HCT116 (cell line): Measurements from ENCODE around the gene CFAP77. TPM values are rescaled to one million over a fixed set of nuclear protein-coding genes. Genes with fewer than 3 reads are reported as not detected.

Experiments used
- ATAC-seq: fragments of 200-7000 bp; cut with Tn5 transposase; 2 replicates; pipeline ENCODE4 v1.9.1; 2020; ENCODE audit warnings: mild to moderate bottlenecking, moderate library complexity
- BruUV-seq: library from RNA; stranded (reverse); fragments of 400-500 nt; replicated peaks from 2 replicates; lab custom pipeline; 2021; lab: Mats Ljungman, UMichigan
- CTCF ChIA-PET: fragments of 300-600 bp; sonication (Branson Sonifier 250); formaldehyde crosslinking; loops from one replicate; lab custom pipeline; 2021; ENCODE audit warnings: antibody characterized with exemption; lab: Charles Lee
- POLR2A ChIA-PET: fragments of 300-600, 350-600 bp; sonication (Branson Sonifier 250); formaldehyde crosslinking; loops from one replicate; lab custom pipeline; 2021; ENCODE audit warnings: antibody characterized with exemption; lab: Charles Lee
- RAD21 ChIA-PET, 2 experiments: fragments of 300-600 bp; sonication (Branson Sonifier 250); formaldehyde crosslinking; loops; one replicate each; lab custom pipeline; 2023; ENCODE audit warnings: low total read pairs in 2 of 2; ENCODE audit not compliant: uncharacterized antibody in 2 of 2, unreplicated experiment in 2 of 2, low non-redundant PET in 1 of 2; lab: Charles Lee
- DNase-seq: peaks from one replicate; pipeline ENCODE4 v3.0.0-alpha.2; 2010; ENCODE audit warnings: low read depth, low spot score
- H2AFZ ChIP-seq: fragments of 200-600 bp; shearing (Covaris generic), sonication (generic); 2 replicates; pipeline ENCODE4 v1.6.1; 2017; ENCODE audit warnings: low read depth, mixed run types, mixed read lengths, antibody characterized with exemption, low read length; ENCODE audit not compliant: poor library complexity, severe bottlenecking
- H3K27ac ChIP-seq: 2 replicates; pipeline ENCODE4 v1.5.1; 2012; ENCODE audit warnings: low read depth, low read length
- H3K27me3 ChIP-seq: fragments of 200-600 bp; sonication (generic); 2 replicates; pipeline ENCODE4 v1.6.1; 2016; ENCODE audit warnings: mixed run types, low read length, mixed read lengths; ENCODE audit not compliant: insufficient read depth
- H3K36me3 ChIP-seq, 2 experiments: fragments of 200-500 bp in 1 of 2; fragments of 200-600 bp in 1 of 2; sonication (Bioruptor generic) in 1 of 2; sonication (generic) in 1 of 2; 2 replicates each; pipeline versions ENCODE4 v1.5.1 to v1.6.1; 2014 to 2016; ENCODE audit warnings: low read length in 2 of 2, inconsistent platforms in 1 of 2, mixed read lengths in 1 of 2, mixed run types in 1 of 2; ENCODE audit not compliant: insufficient read depth in 2 of 2, control insufficient read depth in 1 of 2
- H3K4me1 ChIP-seq, 2 experiments: fragments of 200-600 bp in 1 of 2; sonication (generic) in 1 of 2; 2 replicates each; pipeline versions ENCODE4 v1.5.1 to v1.6.1; 2012 to 2017; ENCODE audit warnings: low read length in 2 of 2, inconsistent platforms in 1 of 2, mild to moderate bottlenecking in 1 of 2, mixed read lengths in 1 of 2, mixed run types in 1 of 2, moderate library complexity in 1 of 2; ENCODE audit not compliant: insufficient read depth in 2 of 2, control insufficient read depth in 1 of 2
- H3K4me2 ChIP-seq: fragments of 200-600 bp; sonication (generic); 2 replicates; pipeline ENCODE4 v1.6.1; 2017; ENCODE audit warnings: mixed run types, low read length, mixed read lengths
- H3K4me3 ChIP-seq, 2 experiments: fragments of 200-600 bp in 1 of 2; sonication (generic) in 1 of 2; replicated peaks in 1 of 2; 2 replicates each; pipeline ENCODE4 v1.5.1; 2011 to 2016; ENCODE audit warnings: low read length in 2 of 2, control low read depth in 1 of 2, low read depth in 1 of 2, mild to moderate bottlenecking in 1 of 2, mixed read lengths in 1 of 2, mixed run types in 1 of 2
- H3K79me2 ChIP-seq: fragments of 200-600 bp; sonication (generic); 2 replicates; pipeline ENCODE4 v1.6.1; 2017; ENCODE audit warnings: mild to moderate bottlenecking, mixed run types, low read length, moderate library complexity, mixed read lengths; ENCODE audit not compliant: insufficient read depth
- H3K9ac ChIP-seq: fragments of 200-600 bp; sonication (generic); 2 replicates; pipeline ENCODE4 v1.6.1; 2016; ENCODE audit warnings: low read length, mixed read lengths
- H3K9me2 ChIP-seq: fragments of 200-600 bp; sonication (generic), shearing (Covaris generic); 2 replicates; pipeline ENCODE4 v1.6.1; 2017; ENCODE audit warnings: mixed run types, mild to moderate bottlenecking, moderate library complexity; ENCODE audit not compliant: insufficient read depth
- H3K9me3 ChIP-seq, 2 experiments: fragments of 200-500 bp in 1 of 2; fragments of 200-600 bp in 1 of 2; sonication (Bioruptor generic) in 1 of 2; sonication (generic) in 1 of 2; 2 replicates each; pipeline ENCODE4 v1.6.1; 2014 to 2017; ENCODE audit warnings: low read length in 2 of 2, mixed read lengths in 2 of 2, inconsistent platforms in 1 of 2, low read depth in 1 of 2, mild to moderate bottlenecking in 1 of 2, mixed run types in 1 of 2, moderate library complexity in 1 of 2; ENCODE audit not compliant: control insufficient read depth in 1 of 2, insufficient read depth in 1 of 2
- H4K20me1 ChIP-seq: fragments of 200-600 bp; sonication (generic), shearing (Covaris generic); 2 replicates; pipeline ENCODE4 v1.6.1; 2017; ENCODE audit warnings: mixed run types, mild to moderate bottlenecking, moderate library complexity; ENCODE audit not compliant: insufficient read depth
- CBX3 ChIP-seq: IDR thresholded peaks from 2 replicates; pipeline ENCODE4 v1.6.1; 2012; ENCODE audit warnings: low read depth
- CEBPB ChIP-seq: IDR thresholded peaks from 2 replicates; pipeline ENCODE4 v1.6.1; 2012; ENCODE audit warnings: low read depth
- EGR1 ChIP-seq: IDR thresholded peaks from 2 replicates; pipeline ENCODE4 v1.6.1; 2012; ENCODE audit warnings: low read depth
- ELF1 ChIP-seq: IDR thresholded peaks from 2 replicates; pipeline ENCODE4 v1.6.1; 2012; ENCODE audit warnings: low read depth, borderline replicate concordance
- EZH2 ChIP-seq: fragments of 200-600 bp; sonication (generic); IDR thresholded peaks from 2 replicates; pipeline ENCODE4 v1.6.1; 2017; ENCODE audit warnings: antibody characterized with exemption, mixed run types
- EZH2phosphoT487 ChIP-seq: fragments of 200-600 bp; IDR thresholded peaks from 2 replicates; pipeline ENCODE4 v1.6.1; 2018; ENCODE audit warnings: antibody characterized with exemption, borderline replicate concordance
- JUND ChIP-seq: IDR thresholded peaks from 2 replicates; pipeline ENCODE4 v1.6.1; 2012
- POLR2AphosphoS5 ChIP-seq: IDR thresholded peaks from 2 replicates; pipeline ENCODE4 v1.6.1; 2011; ENCODE audit warnings: mild to moderate bottlenecking, low read depth, low read length, moderate library complexity
- RAD21 ChIP-seq: IDR thresholded peaks from 2 replicates; pipeline ENCODE4 v1.6.1; 2012; ENCODE audit warnings: low read depth, mild to moderate bottlenecking
- SIN3A ChIP-seq: IDR thresholded peaks from 2 replicates; pipeline ENCODE4 v1.6.1; 2012; ENCODE audit warnings: low read depth
- SP1 ChIP-seq: IDR thresholded peaks from 2 replicates; pipeline ENCODE4 v1.6.1; 2012; ENCODE audit warnings: low read depth
- TCF7L2 ChIP-seq: IDR thresholded peaks from 2 replicates; pipeline ENCODE4 v1.7.0; 2011; ENCODE audit warnings: borderline replicate concordance, inconsistent platforms; ENCODE audit not compliant: insufficient read depth, insufficient read length; ENCODE audit errors: extremely low read depth
- YY1 ChIP-seq: IDR thresholded peaks from 2 replicates; pipeline ENCODE4 v1.6.1; 2011; ENCODE audit warnings: low read length, low read depth, moderate library complexity, mild to moderate bottlenecking; ENCODE audit not compliant: insufficient replicate concordance; ENCODE audit errors: extremely low read depth
- ZFX ChIP-seq: fragments of 450-650 bp; IDR thresholded peaks from 2 replicates; pipeline ENCODE4 v1.6.1; 2017
- ZNF274 ChIP-seq: fragments of 200-500 bp; sonication (Bioruptor generic); IDR thresholded peaks from 2 replicates; pipeline ENCODE4 v1.6.1; 2014; ENCODE audit warnings: mild to moderate bottlenecking, low read depth, low read length, inconsistent platforms
- intact Hi-C: fragments of 100-400 bp; cut with micrococcal nuclease; formaldehyde crosslinking; loops from 2 replicates; pipeline ENCODE4 v1.10.0; 2022
- total RNA-seq: library from RNA; stranded (reverse); gene quantifications from one replicate; pipeline ENCODE4 v1.2.1, GENCODE V29; 2021; ENCODE audit not compliant: unreplicated experiment
- TF ChIP-seq, protein P1 (sequence below): IDR thresholded peaks from 2 replicates; pipeline ENCODE4 v1.6.1; 2011; ENCODE audit warnings: mild to moderate bottlenecking, low read length, moderate library complexity; ENCODE audit not compliant: insufficient replicate concordance; ENCODE audit errors: extremely low read depth
- TF ChIP-seq, protein P2 (sequence below): IDR thresholded peaks from 2 replicates; pipeline ENCODE4 v1.6.1; 2012; ENCODE audit warnings: low read depth

The CFAP77 gene
- total RNA-seq, 1 experiment from 2014 or later, result 0.98 TPM

DNA sequence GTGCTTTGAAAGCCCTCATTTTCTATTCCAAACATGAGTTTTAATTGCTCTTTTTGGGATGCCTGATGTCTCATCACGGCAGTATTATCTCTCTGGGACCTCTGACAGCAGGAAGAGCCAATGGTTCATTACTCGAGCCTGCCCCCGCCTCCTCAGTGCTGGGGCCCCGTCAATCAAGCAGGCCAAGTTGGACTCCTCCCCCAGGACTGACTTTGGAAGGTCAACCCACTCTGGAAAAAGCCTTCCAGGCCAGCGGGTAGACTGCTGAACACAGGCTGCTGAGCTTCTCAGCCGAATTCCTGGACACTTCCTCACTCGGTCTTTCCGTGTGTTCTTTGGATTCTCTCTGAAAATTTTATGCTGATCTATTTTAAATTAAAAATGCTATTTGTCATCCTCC is 162.9 kb downstream of the CFAP77 start:
- RAD21 ChIA-PET, result no interaction called here
- intact Hi-C loops, result loop anchor here (10.0 kb wide), 1 partner anchor 308 kb away; no protein-coding TSS in a partner anchor
- H3K27me3 ChIP-seq, result peaks cover 15% of the 10 kb centered on the region

More for the DNA sequence above, 162.9 kb downstream of the CFAP77 start:
- ATAC-seq (peak; percentile 70), DNase-seq (no peak)
- Histone ChIP-seq H3K27ac (no peak overlapping the region), H3K4me2 (no peak overlapping the region; the same call in 1 of the 2 replicates), H3K36me3 (no peaks in the 10 kb centered on the region), H2AFZ (no peak overlapping the region), H3K9me2 (no peaks in the 10 kb centered on the region), H3K9ac (no peak overlapping the region), H3K79me2 (no peaks in the 10 kb centered on the region), H3K9me3 (no peaks in the 10 kb centered on the region), H4K20me1 (no peaks in the 10 kb centered on the region), H3K4me3 (no peak overlapping the region), H3K4me1 (peaks cover 0 to 6% of the 10 kb centered on the region in 2 experiments; a peak in 2 of 4 replicates)
- POLR2A ChIA-PET, result no interaction called here
- BruUV-seq, result no TSS peak
- CTCF ChIA-PET, result interaction anchor here (1.1 to 1.5 kb wide), 2 partner anchors 66 to 159 kb away, joined by 3 to 4 read pairs; no protein-coding TSS in a partner anchor
- TF ChIP-seq CBX3, result no peak
- TF ChIP-seq TCF7L2, result no peak
- TF ChIP-seq YY1, result no peak
- TF ChIP-seq ELF1, result no peak
- no peak for TF ChIP-seq RAD21
- no peak for TF ChIP-seq EZH2
- TF ChIP-seq SIN3A, result no peak
- TF ChIP-seq ZFX, result no peak
- no peak for TF ChIP-seq EZH2phosphoT487
- no peak for TF ChIP-seq ZNF274
- TF ChIP-seq, protein P1, sequence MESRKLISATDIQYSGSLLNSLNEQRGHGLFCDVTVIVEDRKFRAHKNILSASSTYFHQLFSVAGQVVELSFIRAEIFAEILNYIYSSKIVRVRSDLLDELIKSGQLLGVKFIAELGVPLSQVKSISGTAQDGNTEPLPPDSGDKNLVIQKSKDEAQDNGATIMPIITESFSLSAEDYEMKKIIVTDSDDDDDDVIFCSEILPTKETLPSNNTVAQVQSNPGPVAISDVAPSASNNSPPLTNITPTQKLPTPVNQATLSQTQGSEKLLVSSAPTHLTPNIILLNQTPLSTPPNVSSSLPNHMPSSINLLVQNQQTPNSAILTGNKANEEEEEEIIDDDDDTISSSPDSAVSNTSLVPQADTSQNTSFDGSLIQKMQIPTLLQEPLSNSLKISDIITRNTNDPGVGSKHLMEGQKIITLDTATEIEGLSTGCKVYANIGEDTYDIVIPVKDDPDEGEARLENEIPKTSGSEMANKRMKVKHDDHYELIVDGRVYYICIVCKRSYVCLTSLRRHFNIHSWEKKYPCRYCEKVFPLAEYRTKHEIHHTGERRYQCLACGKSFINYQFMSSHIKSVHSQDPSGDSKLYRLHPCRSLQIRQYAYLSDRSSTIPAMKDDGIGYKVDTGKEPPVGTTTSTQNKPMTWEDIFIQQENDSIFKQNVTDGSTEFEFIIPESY, result no peak
- TF ChIP-seq POLR2AphosphoS5, result no peak
- no peak for TF ChIP-seq EGR1
- TF ChIP-seq CEBPB, result no peak
- TF ChIP-seq JUND, result no peak
- TF ChIP-seq SP1, result no peak
- TF ChIP-seq, protein P2, sequence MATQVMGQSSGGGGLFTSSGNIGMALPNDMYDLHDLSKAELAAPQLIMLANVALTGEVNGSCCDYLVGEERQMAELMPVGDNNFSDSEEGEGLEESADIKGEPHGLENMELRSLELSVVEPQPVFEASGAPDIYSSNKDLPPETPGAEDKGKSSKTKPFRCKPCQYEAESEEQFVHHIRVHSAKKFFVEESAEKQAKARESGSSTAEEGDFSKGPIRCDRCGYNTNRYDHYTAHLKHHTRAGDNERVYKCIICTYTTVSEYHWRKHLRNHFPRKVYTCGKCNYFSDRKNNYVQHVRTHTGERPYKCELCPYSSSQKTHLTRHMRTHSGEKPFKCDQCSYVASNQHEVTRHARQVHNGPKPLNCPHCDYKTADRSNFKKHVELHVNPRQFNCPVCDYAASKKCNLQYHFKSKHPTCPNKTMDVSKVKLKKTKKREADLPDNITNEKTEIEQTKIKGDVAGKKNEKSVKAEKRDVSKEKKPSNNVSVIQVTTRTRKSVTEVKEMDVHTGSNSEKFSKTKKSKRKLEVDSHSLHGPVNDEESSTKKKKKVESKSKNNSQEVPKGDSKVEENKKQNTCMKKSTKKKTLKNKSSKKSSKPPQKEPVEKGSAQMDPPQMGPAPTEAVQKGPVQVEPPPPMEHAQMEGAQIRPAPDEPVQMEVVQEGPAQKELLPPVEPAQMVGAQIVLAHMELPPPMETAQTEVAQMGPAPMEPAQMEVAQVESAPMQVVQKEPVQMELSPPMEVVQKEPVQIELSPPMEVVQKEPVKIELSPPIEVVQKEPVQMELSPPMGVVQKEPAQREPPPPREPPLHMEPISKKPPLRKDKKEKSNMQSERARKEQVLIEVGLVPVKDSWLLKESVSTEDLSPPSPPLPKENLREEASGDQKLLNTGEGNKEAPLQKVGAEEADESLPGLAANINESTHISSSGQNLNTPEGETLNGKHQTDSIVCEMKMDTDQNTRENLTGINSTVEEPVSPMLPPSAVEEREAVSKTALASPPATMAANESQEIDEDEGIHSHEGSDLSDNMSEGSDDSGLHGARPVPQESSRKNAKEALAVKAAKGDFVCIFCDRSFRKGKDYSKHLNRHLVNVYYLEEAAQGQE, result no peak
